ENCODE measurements around the gene CTPS2.
"Not testable (repeated sequence)": the region's sequence is repeated elsewhere in the genome, so short reads cannot be mapped to it uniquely, and the experiment has no call there.

The CTPS2 gene

GRCh38 chrX:16604337-16604736 is 108.1 kb downstream of the CTPS2 start:
- DNase-seq (ENCODE audit: low read depth), result no peak

DNA sequence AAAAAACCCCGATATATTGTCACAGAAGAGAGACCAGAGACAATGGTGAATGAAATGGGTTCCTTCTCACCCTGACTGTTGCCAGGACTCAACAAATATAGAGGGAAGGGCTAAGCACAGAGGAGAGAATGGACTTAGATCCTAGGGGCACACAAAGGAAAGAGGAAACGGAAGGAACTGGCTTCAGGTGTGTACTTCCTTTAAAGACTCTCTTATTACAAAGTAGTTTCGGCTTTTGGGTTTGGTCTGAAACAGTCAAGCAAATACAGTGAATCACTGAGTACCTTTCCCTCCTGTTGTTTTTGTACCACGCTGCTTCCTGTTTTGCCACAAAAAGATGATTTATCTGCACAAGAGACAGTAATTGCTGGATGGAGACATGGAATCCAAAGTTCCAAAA is 108.6 kb downstream of the CTPS2 start:
- no peak for DNase-seq (ENCODE audit: low read depth)

DNA sequence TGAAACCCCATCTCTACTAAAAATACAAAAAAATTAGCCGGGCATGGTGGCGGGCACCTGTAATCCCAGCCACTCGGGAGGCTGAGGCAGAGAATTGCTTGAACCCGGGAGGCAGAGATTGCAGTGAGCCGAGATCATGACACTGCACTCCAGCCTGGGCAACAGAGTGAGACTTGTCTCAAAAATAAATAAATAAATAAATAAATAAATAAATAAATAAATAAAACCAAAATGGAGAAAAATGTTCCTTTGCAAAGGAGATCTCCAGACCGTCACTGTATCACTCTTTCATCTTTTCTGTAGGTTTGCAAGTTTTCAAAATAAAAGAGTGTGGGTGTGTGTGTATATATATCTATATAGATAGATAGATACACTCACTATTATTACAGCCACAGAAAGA is 109.2 kb downstream of the CTPS2 start:
- not testable (repeated sequence) for DNase-seq (ENCODE audit: low read depth)

DNA sequence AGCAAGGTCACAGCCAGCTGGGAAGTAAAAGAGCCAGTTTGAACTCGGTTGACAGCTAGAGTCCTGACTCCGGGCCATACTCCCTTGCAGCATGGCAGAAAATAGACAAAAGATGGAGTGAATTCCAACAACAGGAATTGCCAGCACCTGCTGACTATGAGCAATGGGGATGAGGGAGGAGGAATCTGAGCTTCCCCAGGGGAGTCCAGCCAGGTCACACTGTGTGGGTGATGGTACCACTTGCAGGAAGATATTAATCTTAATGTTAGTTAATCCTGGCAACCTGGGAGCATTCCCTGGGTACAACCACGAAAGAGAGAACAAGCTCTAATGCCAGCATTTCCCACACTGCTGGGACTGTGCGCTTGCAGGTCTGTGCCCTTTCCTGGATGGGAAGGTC is 110.6 kb downstream of the CTPS2 start:
- no peak for DNase-seq (ENCODE audit: low read depth)

DNA sequence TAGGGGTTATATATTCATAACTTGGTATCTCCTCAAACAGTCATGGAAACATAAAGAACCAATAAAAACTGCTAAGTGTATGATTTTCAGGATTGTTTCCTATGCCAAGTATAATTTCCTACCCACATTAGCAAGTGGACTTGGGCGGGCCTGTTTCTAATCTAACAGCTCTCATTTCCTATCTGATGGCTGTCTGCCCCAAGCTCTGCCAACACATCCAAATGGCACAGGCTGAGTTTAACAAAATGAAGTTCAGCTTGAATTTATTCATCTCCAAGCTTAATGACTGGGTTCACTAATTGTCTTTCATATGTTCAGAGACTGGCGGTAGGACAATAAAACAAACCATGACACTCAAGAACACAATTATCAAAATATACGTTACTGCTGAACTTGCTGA is 118.0 kb downstream of the CTPS2 start:
- no peak for DNase-seq (ENCODE audit: low read depth)

GRCh38 chrX:16593801-16594200 is 118.7 kb downstream of the CTPS2 start:
- DNase-seq (ENCODE audit: low read depth), result no peak

GRCh38 chrX:16592194-16592770 is 120.2 kb downstream of the CTPS2 start:
- DNase-seq (ENCODE audit: low read depth), result no peak

DNA sequence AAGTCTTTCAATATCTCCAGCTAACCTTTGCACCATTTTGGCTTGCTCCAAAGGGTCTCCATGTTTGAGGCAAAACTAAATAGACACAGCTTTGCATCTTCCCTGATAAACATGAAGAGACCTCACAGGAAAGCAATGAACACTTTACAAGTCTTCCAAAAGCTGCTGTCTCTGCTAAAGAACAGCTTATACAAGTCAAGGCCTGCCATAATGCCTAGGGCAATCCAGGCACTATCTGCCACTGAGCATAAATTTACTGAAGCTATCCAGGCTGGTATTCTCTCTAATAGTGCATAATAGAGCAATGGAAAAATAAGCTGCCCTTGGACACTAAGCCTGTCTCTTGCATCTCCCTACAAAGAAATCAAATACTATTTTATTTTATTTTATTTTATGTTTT is 122.6 kb downstream of the CTPS2 start:
- DNase-seq (ENCODE audit: low read depth), result no peak

- DNase-seq (ENCODE audit: low read depth), result no peak
These were observed 123.3 kb downstream of the CTPS2 start for GRCh38 chrX:16589211-16589610.

DNA sequence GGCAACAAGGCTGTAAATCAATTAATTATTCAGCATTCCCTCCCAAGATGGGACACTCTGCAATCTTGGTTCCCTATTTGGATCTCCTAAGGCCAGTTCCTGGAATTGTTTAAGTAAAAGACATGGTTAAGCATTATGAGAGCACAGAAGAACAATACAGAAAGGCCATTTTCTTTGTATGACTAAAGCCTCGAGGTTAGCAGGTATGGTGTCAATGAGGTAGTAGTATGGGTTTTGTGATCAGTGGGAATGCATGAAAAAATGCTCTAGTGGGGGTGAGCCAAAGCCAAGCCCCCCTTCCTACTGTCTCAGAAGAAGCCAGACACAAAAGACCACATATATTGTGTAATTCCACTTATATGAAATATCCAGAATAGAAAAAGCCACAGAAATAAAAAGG is 124.2 kb downstream of the CTPS2 start:
- DNase-seq (ENCODE audit: low read depth), result no peak

DNA sequence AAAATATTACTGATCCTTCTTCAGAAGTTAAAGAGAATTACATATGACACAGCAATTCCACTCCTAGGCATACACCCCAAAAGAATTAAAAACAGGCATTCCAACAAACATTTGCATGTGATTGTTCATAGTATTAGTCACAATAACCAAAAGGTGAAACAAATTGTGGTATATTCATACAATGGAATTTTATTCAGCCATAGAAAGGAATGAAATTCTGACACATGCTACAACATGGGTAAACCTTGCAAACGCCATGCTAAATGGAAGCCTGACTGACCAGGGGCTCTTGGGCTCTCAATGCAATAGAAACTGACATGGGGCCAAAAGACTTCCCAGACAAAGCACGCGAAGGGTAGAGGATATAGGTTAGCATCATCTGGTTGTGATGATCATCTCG is 124.6 kb downstream of the CTPS2 start:
- DNase-seq (ENCODE audit: low read depth), result no peak

- DNase-seq (ENCODE audit: low read depth), result no peak
These were observed 125.9 kb downstream of the CTPS2 start for GRCh38 chrX:16586377-16587112.

DNA sequence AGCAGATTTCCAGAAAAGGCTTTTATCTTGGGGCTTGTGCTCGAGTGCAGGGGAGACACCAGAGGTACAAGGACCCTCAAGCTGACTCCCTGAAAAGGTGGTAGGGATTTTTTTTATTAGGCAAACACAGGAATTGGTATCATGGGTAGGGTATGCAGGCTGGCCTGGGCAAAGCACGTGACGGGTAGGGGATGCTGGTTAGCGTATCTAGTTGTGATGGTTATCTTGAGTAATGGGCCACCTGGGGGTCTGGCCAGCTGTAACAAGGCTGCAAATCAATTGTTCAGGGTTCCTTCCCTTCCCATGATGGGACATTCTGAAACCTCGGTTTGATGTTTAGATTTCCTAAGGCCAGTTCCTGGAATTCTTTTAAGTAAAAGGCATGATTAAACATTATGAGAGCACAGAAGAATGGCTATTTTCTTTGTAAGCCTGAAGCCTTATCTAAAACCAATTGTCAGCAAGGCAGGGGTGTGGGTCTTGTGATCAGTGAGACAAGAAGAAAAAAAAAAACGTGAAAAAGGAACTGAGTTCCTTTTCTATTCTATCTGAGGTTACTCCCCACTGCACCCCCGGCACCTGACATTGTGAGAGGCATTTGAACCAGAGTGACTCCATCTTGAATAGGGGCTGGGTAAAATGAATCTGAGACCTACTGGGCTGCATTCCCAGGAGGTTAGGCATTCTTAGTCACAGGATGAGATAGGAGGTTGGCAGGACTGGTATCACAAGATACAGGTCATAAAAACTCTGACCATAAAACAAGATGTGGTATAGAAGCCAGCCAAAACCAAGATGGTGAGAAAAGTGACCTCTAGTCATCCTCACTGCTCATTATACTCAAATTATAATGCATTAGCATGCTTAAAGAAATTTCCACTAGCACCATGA is 126.7 kb downstream of the CTPS2 start:
- DNase-seq (ENCODE audit: low read depth), result no peak

DNA sequence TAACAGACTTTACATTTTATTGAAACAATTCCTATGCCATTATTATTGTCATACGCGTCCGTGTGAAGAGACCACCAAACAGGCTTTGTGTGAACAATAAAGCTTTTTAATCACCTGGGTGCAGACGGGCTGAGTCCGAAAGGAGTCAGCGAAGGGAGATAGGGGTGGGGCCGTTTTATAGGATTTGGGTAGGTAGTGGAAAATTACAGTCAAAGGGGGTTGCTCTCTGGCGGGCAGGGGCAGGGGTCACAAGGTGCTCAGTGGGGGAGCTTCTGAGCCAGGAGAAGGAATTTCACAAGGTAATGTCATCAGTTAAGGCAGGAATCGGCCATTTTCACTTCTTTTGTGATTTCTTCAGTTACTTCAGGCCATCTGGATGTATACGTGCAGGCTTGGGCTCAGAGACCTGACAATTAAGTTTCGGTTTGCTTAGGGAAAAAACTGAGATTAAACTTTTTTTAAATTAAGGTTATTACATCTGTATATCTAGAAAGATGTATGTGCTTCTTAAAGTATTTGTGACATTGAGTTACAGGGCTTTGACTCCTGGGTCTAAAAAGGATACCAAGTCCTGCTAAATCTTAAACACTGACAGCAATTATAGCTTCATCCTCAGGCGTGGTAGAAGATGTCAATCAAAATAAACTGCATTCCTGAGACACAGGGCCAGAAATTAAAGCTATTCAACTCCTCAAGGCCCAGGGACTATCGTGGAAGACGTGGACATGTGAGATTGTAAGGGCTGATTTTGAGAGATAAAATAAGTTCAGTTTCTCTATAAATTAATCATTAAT is 132.3 kb downstream of the CTPS2 start:
- not testable (repeated sequence) for DNase-seq (ENCODE audit: low read depth)

DNA sequence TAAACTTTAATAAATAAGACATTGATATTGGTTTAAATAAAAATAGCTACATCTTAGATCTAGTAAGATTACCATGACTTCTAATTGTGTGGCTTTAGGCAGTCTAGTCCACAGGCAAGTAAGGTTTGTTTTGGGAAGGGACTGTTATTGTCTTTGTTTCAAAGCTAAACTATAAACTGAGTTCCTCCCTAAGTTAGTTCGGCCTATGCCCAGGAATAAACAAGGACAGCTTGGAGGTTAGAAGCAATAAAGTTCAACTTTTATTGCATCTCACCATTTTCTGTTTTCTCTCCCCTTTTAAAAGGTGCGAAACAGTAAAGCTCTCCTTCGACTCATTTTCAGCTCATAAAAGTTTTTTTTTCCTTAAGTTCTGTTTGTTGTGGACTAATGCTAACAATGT is 133.0 kb downstream of the CTPS2 start:
- no peak for DNase-seq (ENCODE audit: low read depth)

DNA sequence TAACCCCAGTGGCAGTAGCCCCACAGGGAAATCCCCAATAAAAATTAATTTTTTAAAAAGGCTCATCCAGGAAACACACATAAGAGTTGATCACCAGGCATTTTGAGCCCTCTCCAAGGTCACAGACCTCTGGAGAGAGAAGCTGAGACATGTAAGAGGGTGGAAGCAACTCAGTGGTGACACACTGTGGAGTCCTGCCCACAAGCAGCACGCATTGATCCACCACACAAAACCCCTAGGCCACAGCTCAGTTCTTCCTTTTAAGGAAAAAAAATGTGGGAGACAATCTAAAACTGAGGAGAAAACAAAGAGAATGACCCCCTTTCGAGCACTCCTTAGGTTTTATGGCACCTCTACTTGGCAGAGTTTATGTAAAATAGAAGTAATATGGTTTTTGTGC is 134.3 kb downstream of the CTPS2 start:
- DNase-seq (ENCODE audit: low read depth), result no peak

- no peak for DNase-seq (ENCODE audit: low read depth)
These were observed 134.9 kb downstream of the CTPS2 start for GRCh38 chrX:16577483-16578029.

- not testable (repeated sequence) for DNase-seq (ENCODE audit: low read depth)
These were observed 137.1 kb downstream of the CTPS2 start for GRCh38 chrX:16575388-16575787.

- DNase-seq (ENCODE audit: low read depth), result no peak
These were observed 138.7 kb downstream of the CTPS2 start for GRCh38 chrX:16573781-16574180.

DNA sequence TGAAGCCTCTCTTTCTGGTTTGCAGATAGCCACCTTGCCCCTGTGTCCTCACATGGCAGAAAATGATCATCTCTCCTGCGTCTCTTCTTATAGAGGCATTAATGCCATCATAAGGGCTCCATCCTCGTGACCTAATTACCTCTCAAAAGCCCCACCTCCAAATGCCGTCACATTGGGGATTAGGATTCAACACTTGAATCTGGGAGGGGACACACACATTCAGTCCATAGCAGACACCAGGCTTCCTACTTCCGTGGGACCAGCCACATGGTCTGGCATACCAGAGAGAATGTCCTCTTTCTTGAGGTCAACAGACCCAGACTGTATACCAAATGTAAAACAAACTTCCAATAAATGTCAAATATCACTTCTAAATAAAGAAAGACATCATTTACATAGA is 144.8 kb downstream of the CTPS2 start:
- no peak for DNase-seq (ENCODE audit: low read depth)

DNA sequence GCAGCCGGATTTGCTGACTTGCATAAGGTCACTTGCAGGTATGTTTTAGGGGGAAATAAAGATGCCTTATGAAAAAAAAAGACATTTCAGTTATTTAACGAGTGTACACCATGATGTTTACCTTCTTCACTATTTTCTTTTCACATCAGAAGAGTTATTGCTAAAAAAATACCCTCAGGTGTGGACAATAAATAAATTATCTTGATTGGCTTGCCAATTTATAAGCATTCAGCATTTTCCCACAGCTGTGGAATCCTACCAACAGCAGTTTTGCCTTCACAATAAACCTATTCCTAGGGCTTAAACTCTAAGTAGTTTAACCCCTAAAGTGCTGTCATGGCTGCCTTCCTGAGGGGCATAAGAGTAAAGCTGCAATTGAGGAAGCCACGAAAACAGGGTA is 145.9 kb downstream of the CTPS2 start:
- DNase-seq (ENCODE audit: low read depth), result no peak

GRCh38 chrX:16560173-16560572 is 152.3 kb downstream of the CTPS2 start:
- DNase-seq (ENCODE audit: low read depth), result no peak

All from stimulated activated CD8-positive, alpha-beta memory T cell treated with anti-CD3 and anti-CD28 coated beads, Interleukin-12 subunit alpha, Interleukin-12 subunit beta, amount 100 ng/mL, for 1 hour (primary cell).